Testis (tissue), 3 donors: ENCODE data around the gene PLRG1. TPM values are rescaled to one million over a fixed set of nuclear protein-coding genes. Genes with fewer than 3 reads are reported as not detected.
A peak's percentile ranks its signal among the peaks of the same experiment; 100 is the strongest.

Experiments
- DNase-seq: peaks from one replicate; pipeline ENCODE4 v3.0.0-alpha.2; 2019
- H3K27ac ChIP-seq, 2 donors: fragments of 200-600 bp; sonication (generic); one replicate each; pipeline ENCODE4 v1.5.1; 2019
- H3K27me3 ChIP-seq: fragments of 200-600 bp; sonication (generic); one replicate; pipeline ENCODE4 v1.5.1; 2019
- H3K36me3 ChIP-seq: fragments of 200-600 bp; sonication (generic); one replicate; pipeline ENCODE4 v1.5.1; 2017; ENCODE audit warnings: low read depth; ENCODE audit errors: missing control alignments
- H3K4me1 ChIP-seq: fragments of 200-600 bp; sonication (generic); one replicate; pipeline ENCODE4 v1.5.1; 2019
- H3K4me3 ChIP-seq, 2 donors: fragments of 200-600 bp; sonication (generic); one replicate each; pipeline ENCODE4 v1.5.1; 2017 to 2019
- H3K9me3 ChIP-seq: fragments of 200-600 bp; sonication (generic); one replicate; pipeline ENCODE4 v1.5.1; 2017
- POLR2A ChIP-seq: fragments of 450-650 bp; IDR thresholded peaks from one replicate; pipeline ENCODE4 v1.6.1; 2017; ENCODE audit warnings: antibody characterized with exemption, mild to moderate bottlenecking, moderate library complexity
- WGBS, 2 donors: methylation state at CpG; one replicate each; pipeline ENCODE4 v1.1.5; 2018; 5-methylcytosine and 5-hydroxymethylcytosine counted together
- intact Hi-C: fragments of 100-400 bp; cut with DNase I; formaldehyde crosslinking; loops from one replicate; pipeline ENCODE4 v1.15.1; 2023; ENCODE audit warnings: low total_unique reads
- polyA plus RNA-seq: library from polyadenylated mRNA; stranded (reverse); fragments of 350-450 nt; fragmentation: Illumina TruSeq; extraction: RNeasy Lipid Tissue Mini Kit (QIAGEN cat#74804); gene quantifications from one replicate; pipeline ENCODE4 v1.2.3, GENCODE V29; 2014; ENCODE audit warnings: low read depth, low replicate concordance; ENCODE audit not compliant: insufficient read depth
- total RNA-seq, 2 donors: library from RNA; depleted of rRNA; stranded (reverse); fragments of >200 nt; gene quantifications; one replicate each; pipeline ENCODE4 v1.2.3, GENCODE V29; 2016
- TF ChIP-seq, protein P1 (sequence below), 3 experiments: fragments of 450-650 bp in 2 of 3; fragments of 200-600 bp in 1 of 3; sonication (generic) in 1 of 3; IDR thresholded peaks; one replicate each; pipeline ENCODE4 v1.5.1; 2016 to 2019; ENCODE audit warnings: antibody characterized with exemption in 3 of 3, mild to moderate bottlenecking in 2 of 3, moderate library complexity in 1 of 3

The PLRG1 gene
- total and polyA plus RNA-seq, 3 donors from 2014 or later = 35.3 to 46.3 (median 45.8) TPM

DNA sequence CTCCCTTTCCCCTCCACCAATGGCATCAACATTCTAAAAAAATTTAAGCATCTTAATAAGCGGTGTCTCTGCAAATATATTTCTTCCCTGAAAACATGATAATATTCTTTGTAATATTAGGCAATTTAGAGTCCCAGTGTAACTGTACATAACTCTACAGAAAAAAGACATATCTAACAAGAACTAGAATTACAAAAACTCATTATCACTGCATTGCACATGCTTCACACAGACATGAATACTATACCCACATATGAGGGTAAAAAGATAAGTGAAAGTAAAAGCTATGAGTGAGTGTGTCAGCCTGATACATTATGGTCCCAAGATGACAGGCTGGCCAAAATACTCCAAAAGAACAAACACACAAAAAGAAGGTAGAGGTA lies 10.2 kb upstream of the PLRG1 start:
- DNase-seq = no peak
- Histone ChIP-seq H3K4me3 (no peak overlapping the region), H3K9me3 (no peaks in the 10 kb centered on the region), H3K4me1 (no peaks in the 10 kb centered on the region), H3K27ac (no peak overlapping the region), H3K36me3 (no peaks in the 10 kb centered on the region), H3K27me3 (no peaks in the 10 kb centered on the region)
- TF ChIP-seq POLR2A = no peak
- TF ChIP-seq, protein P1, sequence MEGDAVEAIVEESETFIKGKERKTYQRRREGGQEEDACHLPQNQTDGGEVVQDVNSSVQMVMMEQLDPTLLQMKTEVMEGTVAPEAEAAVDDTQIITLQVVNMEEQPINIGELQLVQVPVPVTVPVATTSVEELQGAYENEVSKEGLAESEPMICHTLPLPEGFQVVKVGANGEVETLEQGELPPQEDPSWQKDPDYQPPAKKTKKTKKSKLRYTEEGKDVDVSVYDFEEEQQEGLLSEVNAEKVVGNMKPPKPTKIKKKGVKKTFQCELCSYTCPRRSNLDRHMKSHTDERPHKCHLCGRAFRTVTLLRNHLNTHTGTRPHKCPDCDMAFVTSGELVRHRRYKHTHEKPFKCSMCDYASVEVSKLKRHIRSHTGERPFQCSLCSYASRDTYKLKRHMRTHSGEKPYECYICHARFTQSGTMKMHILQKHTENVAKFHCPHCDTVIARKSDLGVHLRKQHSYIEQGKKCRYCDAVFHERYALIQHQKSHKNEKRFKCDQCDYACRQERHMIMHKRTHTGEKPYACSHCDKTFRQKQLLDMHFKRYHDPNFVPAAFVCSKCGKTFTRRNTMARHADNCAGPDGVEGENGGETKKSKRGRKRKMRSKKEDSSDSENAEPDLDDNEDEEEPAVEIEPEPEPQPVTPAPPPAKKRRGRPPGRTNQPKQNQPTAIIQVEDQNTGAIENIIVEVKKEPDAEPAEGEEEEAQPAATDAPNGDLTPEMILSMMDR (IDR thresholded peaks at IDR 0.05) = no peak
- 78 to 81% methylated on average over 1 of the region's 1 CpG for WGBS, 2 donors
- intact Hi-C loops = no loop called here

DNA sequence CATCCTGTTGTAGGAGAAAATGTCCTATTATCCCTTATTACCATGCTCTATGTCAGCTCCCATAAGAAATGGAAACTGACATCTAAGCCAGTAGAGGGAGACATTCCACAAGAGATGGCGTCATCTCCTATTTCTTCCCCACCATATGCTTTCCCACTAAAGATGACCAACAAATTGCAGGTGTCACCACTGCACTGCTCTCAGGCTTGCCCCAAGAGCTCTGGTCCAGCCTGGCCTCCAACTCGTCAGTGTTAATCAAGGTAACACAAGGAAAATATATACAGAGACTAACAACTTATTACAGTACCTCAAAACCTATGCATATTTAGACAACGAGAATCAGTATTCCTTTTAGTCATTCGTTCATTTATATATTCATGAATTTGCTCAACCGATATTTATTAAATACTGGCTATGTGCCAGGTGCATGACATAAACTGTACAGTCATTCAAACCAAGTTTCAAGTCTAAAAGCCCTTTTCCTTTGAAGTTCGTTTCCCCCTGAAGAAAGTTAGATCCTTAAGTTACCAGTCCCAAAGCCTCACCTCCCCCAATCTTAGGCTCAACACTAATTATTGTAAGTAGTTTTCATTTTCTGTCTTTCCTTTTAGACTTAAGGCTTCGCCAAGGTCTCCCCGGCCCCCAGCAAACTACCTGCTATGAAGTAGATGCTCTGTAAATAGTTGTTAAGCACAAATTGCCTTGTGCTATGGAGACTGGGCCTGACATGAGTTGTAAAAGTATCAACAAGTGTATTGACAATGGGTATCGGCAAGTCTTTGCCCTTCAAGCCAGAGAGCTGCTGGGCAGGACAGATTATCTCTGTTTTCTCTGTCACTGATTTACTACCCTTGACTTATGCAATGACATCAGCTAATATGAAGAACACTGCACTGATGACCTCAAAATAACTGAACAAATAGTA lies 9.6 kb upstream of the PLRG1 start:
- WGBS, 2 donors = 69 to 75% methylated on average over 9 of the region's 9 CpGs
- intact Hi-C loops = no loop called here
- Histone ChIP-seq H3K27me3 (no peaks in the 10 kb centered on the region), H3K9me3 (no peaks in the 10 kb centered on the region), H3K4me1 (no peaks in the 10 kb centered on the region), H3K36me3 (no peaks in the 10 kb centered on the region), H3K4me3 (no peak overlapping the region), H3K27ac (no peak overlapping the region)
- no peak for DNase-seq
- TF ChIP-seq, protein P1 (IDR thresholded peaks at IDR 0.05) = peak in 1 of 3 experiments; percentile 10
- TF ChIP-seq POLR2A = no peak

DNA sequence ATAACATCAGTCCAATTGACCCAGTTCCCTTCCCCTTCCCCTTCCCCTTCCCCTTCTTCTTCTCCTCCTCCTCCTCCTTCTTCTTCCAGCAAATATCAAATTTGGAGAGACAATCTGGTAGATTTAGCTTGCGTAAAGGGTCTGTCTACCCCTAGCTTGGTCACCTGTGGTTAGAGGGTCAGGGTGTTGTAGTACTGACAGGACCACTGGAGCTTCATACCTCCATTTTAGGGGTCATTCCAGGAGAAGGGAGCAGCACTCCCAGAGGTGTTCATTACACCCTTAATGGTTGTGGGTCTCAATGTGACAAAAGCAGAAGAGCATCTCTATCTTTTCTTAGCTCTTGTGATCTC lies 8.9 kb upstream of the PLRG1 start:
- H3K4me3 ChIP-seq = no peak overlapping the region
- no peak for TF ChIP-seq POLR2A
- TF ChIP-seq, protein P1 (IDR thresholded peaks at IDR 0.05) = no peak
- H3K9me3 ChIP-seq = no peaks in the 10 kb centered on the region
- no peaks in the 10 kb centered on the region for H3K27me3 ChIP-seq
- no peak overlapping the region for H3K27ac ChIP-seq
- no peaks in the 10 kb centered on the region for H3K4me1 ChIP-seq
- H3K36me3 ChIP-seq = no peaks in the 10 kb centered on the region
- intact Hi-C loops = no loop called here
- WGBS, 2 donors = 91 to 93% methylated on average over 1 of the region's 1 CpG
- no peak for DNase-seq

- TF ChIP-seq POLR2A = no peak
- TF ChIP-seq, protein P1 (IDR thresholded peaks at IDR 0.05) = peak; percentile 44 to 75 (median 47)
- Histone ChIP-seq H3K27me3 (no peaks in the 10 kb centered on the region), H3K36me3 (no peaks in the 10 kb centered on the region), H3K9me3 (no peaks in the 10 kb centered on the region), H3K4me3 (no peak overlapping the region), H3K27ac (no peak overlapping the region), H3K4me1 (peaks cover 8% of the 10 kb centered on the region)
- 37 to 38% methylated on average over 6 of the region's 6 CpGs for WGBS, 2 donors
- intact Hi-C loops = no loop called here
- peak; percentile 85 for DNase-seq
Measured at GRCh38 chr4:154551872-154552686, 1.9 kb upstream of the PLRG1 start.
